Glutamatergic neuron (in vitro differentiated cells): ENCODE measurements around the gene BCL3. TPM values are rescaled to one million over a fixed set of nuclear protein-coding genes. Genes with fewer than 3 reads are reported as not detected.
"Not testable (repeated sequence)": the region's sequence is repeated elsewhere in the genome, so short reads cannot be mapped to it uniquely, and the experiment has no call there.

Experiments used
- DNase-seq: peaks from one replicate; pipeline ENCODE4 v3.0.0; 2022
- H3K27ac Mint-ChIP-seq: one replicate; pipeline ENCODE4 v1.8.0; 2020; ENCODE audit warnings: mild to moderate bottlenecking, mixed read lengths, inconsistent platforms; ENCODE audit not compliant: unreplicated experiment
- H3K27me3 Mint-ChIP-seq: one replicate; pipeline ENCODE4 v1.8.0; 2020; ENCODE audit warnings: mild to moderate bottlenecking, moderate library complexity, mixed read lengths, inconsistent platforms; ENCODE audit not compliant: unreplicated experiment
- H3K36me3 Mint-ChIP-seq: one replicate; pipeline ENCODE4 v1.8.0; 2020; ENCODE audit warnings: mild to moderate bottlenecking, mixed read lengths, inconsistent platforms; ENCODE audit not compliant: unreplicated experiment
- H3K4me1 Mint-ChIP-seq: one replicate; pipeline ENCODE4 v1.8.0; 2020; ENCODE audit warnings: mild to moderate bottlenecking, low read depth, mixed read lengths, inconsistent platforms; ENCODE audit not compliant: unreplicated experiment
- H3K4me3 Mint-ChIP-seq: one replicate; pipeline ENCODE4 v1.8.0; 2020; ENCODE audit warnings: mild to moderate bottlenecking, mixed read lengths, inconsistent platforms; ENCODE audit not compliant: unreplicated experiment
- H3K9me3 Mint-ChIP-seq: one replicate; pipeline ENCODE4 v1.8.0; 2020; ENCODE audit warnings: mild to moderate bottlenecking, moderate library complexity, mixed read lengths, inconsistent platforms; ENCODE audit not compliant: unreplicated experiment
- total RNA-seq: library from RNA; stranded (reverse); fragmentation: NEBNext Ultra II Directional; extraction: Animal tissue kit (Norgen Biotek cat#: 25700); gene quantifications from one replicate; pipeline ENCODE4 v1.2.1, GENCODE V29; 2021; ENCODE audit not compliant: unreplicated experiment
- TF ChIP-seq, protein P1 (sequence below): fragments of 200-600 bp; sonication (generic); IDR thresholded peaks from one replicate; pipeline ENCODE4 v1.5.0; 2021; ENCODE audit not compliant: partially characterized antibody, unreplicated experiment

Gene BCL3
- total RNA-seq, 1 donor from 2014 or later = 2.4 TPM

DNA sequence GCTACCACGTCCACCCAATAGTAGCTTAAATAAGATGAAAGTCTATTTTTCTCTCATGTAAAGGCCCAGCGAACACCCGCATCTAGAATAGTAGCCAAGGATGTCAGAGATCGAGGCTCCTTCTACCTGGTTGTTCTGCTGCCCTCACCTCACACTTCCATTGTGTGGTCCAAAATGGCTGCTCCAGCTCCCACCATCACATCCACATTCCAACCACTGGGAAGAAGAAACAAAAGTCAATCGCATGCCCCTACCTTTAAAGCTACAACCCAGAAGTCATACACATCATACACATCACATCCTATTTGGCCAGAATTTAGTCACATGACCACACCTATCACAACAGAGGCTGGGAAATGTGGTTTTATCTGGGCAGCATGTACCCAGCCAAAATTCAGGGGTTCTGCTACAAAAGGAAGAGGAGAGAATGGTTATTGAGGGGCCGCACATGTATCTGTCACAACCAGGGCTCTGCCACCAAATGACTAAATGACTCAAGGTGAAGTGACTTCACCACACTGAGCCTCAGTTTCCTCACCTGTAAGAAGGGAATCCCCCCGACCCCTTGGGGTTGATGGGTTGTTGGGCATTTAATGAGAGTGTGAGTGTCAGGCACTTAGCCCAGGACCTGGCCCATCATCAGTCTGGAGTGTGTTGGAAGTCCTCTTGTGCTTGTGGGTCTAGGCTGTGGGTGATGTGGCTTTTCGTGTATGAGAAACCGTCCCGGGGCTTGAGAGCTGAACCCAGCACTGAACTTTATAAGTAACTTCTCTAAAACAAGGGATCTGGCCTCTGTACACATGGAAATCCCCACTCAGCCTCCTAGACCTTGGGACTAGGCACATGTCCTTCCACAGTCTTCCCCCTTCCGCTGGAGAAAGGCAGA lies 19.0 kb downstream of the BCL3 start:
- no peak for DNase-seq

DNA sequence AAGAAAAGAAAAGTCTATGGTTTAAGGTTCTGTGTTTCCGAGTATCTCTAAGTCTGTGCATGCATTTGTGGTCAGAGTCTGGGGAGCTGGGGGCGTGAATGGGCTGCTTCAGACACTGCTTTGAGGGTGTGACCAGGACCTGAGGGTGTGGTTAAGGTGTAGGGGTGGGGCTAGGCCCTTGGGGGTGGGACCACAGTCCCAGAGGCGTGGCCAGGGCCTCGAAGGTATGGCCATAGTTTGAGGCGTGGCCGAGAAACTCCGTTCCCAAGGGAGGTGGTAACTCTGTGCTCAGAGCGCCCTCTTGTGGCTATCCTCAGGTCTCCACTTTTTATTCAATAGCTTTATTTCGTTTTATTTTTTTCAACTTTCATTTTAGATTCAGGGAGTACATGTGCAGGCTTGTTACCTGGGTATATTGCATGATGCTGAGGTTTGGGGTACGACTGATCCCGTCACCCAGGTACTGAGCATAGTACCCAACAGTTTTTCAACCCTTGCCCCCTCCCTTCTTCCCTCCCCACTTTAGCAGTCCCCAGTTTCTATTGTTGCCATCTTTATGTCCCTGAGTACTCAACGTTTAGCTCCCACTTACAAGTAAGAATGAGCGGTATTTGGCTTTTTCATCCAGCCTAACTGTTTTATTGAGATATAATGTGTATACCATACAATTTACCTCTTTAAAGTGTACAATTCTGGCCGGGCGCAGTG lies 22.2 kb downstream of the BCL3 start:
- H3K4me3 Mint-ChIP-seq = no peak overlapping the region
- H3K4me1 Mint-ChIP-seq = no peaks in the 10 kb centered on the region
- DNase-seq = peak; percentile 72
- no peaks in the 10 kb centered on the region for H3K36me3 Mint-ChIP-seq
- no peak overlapping the region for H3K27ac Mint-ChIP-seq
- H3K27me3 Mint-ChIP-seq = peaks cover 4% of the 10 kb centered on the region
- TF ChIP-seq, protein P1, sequence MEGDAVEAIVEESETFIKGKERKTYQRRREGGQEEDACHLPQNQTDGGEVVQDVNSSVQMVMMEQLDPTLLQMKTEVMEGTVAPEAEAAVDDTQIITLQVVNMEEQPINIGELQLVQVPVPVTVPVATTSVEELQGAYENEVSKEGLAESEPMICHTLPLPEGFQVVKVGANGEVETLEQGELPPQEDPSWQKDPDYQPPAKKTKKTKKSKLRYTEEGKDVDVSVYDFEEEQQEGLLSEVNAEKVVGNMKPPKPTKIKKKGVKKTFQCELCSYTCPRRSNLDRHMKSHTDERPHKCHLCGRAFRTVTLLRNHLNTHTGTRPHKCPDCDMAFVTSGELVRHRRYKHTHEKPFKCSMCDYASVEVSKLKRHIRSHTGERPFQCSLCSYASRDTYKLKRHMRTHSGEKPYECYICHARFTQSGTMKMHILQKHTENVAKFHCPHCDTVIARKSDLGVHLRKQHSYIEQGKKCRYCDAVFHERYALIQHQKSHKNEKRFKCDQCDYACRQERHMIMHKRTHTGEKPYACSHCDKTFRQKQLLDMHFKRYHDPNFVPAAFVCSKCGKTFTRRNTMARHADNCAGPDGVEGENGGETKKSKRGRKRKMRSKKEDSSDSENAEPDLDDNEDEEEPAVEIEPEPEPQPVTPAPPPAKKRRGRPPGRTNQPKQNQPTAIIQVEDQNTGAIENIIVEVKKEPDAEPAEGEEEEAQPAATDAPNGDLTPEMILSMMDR = peak; percentile 91
- peaks cover 4% of the 10 kb centered on the region for H3K9me3 Mint-ChIP-seq

More for the DNA sequence above, 19.0 kb downstream of the BCL3 start:
- TF ChIP-seq, protein P1 = no peak
- no peak overlapping the region for H3K27ac Mint-ChIP-seq
- H3K36me3 Mint-ChIP-seq = no peaks in the 10 kb centered on the region
- H3K4me3 Mint-ChIP-seq = no peak overlapping the region
- H3K4me1 Mint-ChIP-seq = no peaks in the 10 kb centered on the region
- peaks cover 4% of the 10 kb centered on the region for H3K9me3 Mint-ChIP-seq
- peaks cover 2% of the 10 kb centered on the region for H3K27me3 Mint-ChIP-seq

DNA sequence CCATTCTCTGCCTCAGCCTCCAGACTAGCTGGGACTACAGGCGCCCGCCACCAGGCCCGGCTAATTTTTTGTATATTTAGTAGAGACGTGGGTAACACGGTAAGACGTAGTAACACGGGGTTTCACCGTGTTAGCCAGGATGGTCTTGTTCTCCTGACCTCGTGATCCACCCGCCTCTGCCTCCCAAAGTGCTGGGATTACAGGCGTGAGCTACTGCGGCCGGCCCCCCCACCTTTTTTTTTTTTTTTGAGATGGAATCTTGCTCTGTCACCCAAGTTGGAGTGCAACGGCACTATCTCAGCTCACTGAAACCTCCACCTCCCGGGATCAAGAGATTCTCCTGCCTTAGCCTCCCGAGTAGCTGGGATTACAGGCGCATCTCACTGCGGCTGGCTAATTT lies 23.6 kb downstream of the BCL3 start:
- not testable (repeated sequence) for H3K4me3 Mint-ChIP-seq, H3K4me1 Mint-ChIP-seq

DNA sequence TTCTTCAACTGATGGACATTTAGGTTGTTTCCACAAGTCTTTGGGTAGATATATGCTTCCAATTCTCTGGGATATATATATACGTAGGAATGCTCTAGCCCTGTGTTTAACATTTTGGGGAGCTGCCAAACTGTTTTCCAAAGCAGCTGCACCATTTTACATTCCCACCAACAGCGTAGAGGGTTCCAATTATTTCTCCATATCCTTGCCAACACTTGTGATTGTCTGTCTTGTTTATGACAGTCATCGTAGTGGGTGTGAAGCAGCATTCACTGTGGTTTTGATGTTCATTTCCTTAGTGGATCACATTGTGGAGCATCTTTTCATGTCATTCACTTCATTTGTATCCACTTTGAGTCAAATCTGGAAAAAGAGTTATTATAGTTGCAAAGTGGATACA lies 24.5 kb downstream of the BCL3 start:
- H3K36me3 Mint-ChIP-seq = no peaks in the 10 kb centered on the region
- peaks cover 4% of the 10 kb centered on the region for H3K27me3 Mint-ChIP-seq
- H3K4me3 Mint-ChIP-seq = no peak overlapping the region
- DNase-seq = no peak
- TF ChIP-seq, protein P1 = no peak
- no peaks in the 10 kb centered on the region for H3K4me1 Mint-ChIP-seq
- H3K27ac Mint-ChIP-seq = no peak overlapping the region
- peaks cover 4% of the 10 kb centered on the region for H3K9me3 Mint-ChIP-seq

More for the DNA sequence above, 23.6 kb downstream of the BCL3 start:
- DNase-seq, H3K27ac Mint-ChIP-seq, H3K9me3 Mint-ChIP-seq, H3K27me3 Mint-ChIP-seq, H3K36me3 Mint-ChIP-seq: not testable (repeated sequence)

DNA sequence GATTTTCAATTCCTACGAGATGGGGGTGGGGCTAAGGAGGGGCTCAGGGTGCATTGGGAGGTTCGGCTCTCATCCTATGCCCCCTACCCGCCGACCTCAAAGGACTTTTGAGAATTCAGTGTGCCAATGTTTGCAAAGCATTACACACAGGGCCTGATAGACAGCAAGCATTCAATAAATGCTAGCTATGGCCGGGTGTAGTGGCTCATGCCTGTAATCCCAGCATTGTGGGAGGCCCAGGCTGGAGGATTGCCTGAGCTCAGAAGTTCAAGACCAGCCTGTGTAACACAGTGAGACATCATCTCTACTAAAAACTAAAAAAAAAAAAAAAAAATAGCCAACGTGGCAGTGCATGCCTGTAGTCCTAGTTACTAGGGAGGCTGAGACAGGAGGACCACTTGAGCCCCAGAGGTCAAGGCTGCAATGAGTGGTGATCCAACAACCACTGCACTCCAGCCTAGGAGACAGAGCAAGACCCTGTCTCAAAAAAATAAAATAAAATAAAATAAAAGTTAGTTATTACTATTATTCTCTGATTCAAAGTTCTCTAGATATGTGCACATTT lies 27.2 kb downstream of the BCL3 start:
- Mint-ChIP-seq H3K36me3 (no peaks in the 10 kb centered on the region), H3K9me3 (no peaks in the 10 kb centered on the region), H3K27ac (no peak overlapping the region), H3K4me3 (no peak overlapping the region), H3K4me1 (no peaks in the 10 kb centered on the region), H3K27me3 (peaks cover 3% of the 10 kb centered on the region)
- TF ChIP-seq, protein P1 = no peak
- no peak for DNase-seq
